ENCODE measurements around the gene SFSWAP.

DNA sequence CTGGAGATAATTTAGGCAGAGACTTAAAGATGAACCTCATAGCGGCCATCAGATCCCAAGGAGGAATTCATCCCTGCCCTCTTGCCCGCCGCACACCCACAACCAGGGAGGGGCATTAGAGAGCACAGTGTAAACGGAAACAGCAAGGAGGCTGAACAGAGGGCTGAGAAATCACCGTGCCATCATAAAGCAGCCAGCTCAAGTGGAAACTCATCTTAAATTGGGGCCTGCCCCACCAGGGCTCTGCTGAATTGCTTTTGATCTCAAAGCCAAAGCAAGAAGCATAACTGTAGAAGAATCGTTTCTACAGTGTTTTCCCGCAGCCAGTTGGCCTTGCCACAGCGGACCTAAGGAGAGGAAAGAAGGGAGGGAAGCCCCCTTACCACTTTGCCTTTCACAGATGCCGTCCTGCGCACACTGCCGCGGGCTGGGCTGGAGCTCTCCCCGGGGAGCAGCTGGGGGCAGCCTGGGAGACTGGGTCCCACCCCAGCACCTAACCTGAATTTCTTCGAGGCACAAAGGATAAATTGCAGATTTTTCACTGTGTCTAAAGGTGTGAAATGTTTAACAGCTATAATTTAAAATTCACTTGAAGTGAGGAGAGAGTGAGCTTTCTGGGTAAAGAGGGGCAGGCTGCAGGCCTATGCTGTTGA lies 65.5 kb downstream of the SFSWAP start:
- no peak for TF ChIP-seq TAF1 (IDR thresholded peaks at IDR 0.05; ENCODE audit: low read depth, low read length)
- TF ChIP-seq POLR2AphosphoS5 (IDR thresholded peaks at IDR 0.05; ENCODE audit: low read depth, low read length): no peak
- TF ChIP-seq POLR2A (IDR thresholded peaks at IDR 0.05; ENCODE audit: low read depth, low read length): no peak
- no peak for TF ChIP-seq SPI1 (IDR thresholded peaks at IDR 0.05; ENCODE audit: low read depth, low read length)
- TF ChIP-seq POU2F2 (IDR thresholded peaks at IDR 0.05; ENCODE audit: low read depth, low read length): no peak
- no peak for TF ChIP-seq PAX5 (IDR thresholded peaks at IDR 0.05; ENCODE audit: insufficient read depth, low read length, severe bottlenecking)

All from GM12891 (cell line).